Ureter (tissue), 1 donor: ENCODE measurements around the gene DDX1. TPM values are rescaled to one million over a fixed set of nuclear protein-coding genes. Genes with fewer than 3 reads are reported as not detected.

Experiments
- DNase-seq: peaks from one replicate; pipeline ENCODE4 v3.0.0-alpha.2; 2020; ENCODE audit warnings: low spot score
- total RNA-seq: library from RNA; stranded (reverse); gene quantifications from one replicate; pipeline ENCODE4 v1.2.4, GENCODE V29; 2023
- donor health status: DM: yes; HTN: yes; CAD: no.

DDX1 gene
- total RNA-seq, 1 donor from 2014 or later: 98.2 TPM

DNA sequence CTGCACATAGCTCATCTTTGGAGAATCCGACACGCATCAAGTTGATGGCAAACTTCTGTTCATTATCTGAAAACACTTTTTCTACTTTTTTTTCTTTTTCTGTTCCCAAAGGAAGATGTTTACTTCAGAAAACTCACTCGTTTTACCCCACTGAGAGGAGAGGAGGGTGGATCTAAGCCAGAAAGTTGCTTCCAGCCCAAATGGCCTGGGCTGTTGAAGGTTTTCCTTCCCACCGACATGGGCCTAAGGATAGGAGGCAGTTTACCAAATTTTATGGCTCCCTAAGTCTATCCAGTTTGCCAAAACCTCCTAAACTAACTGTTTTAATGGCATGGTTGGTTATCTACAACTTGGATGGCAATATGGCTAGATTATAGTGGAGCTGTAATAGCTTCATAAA, 70.4 kb downstream of the DDX1 start:
- no peak for DNase-seq

DNA sequence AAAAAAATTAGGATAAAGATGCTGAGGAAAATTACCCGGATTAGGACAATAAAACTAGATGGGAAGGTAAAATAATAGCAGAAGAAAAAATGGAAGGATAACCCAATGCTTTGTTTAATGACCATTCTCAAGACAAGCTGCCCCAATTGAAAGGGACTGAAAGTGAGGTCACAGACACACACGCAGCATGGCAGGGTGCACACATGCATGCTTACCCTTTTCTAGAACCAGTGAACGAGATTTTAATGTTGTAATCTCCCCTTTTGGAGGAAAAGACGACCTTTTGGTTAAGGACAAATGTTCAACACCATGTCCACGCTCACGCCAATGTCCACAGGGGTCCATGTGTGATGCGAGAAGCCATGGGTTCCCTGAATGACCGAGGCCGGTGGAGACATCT, 70.9 kb downstream of the DDX1 start:
- no peak for DNase-seq

DNA sequence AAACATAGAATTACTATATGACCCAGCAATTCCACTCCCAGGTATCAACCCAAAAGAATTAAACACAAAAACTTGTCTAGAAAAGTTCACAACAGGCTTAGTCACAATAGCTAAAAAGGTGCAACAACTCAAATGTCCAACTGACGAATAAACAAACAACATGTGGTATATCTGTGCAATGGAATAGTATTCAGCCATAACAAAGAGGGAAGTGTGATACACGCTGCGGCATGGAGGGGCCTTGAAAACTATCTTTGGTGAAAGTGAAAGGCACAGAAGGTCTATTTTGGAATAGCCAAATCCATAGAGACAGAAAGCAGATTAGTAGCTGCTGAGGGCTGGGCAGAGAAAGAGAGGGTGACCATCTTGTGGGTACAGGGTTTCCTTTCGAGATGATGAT, 72.1 kb downstream of the DDX1 start:
- no peak for DNase-seq

DNA sequence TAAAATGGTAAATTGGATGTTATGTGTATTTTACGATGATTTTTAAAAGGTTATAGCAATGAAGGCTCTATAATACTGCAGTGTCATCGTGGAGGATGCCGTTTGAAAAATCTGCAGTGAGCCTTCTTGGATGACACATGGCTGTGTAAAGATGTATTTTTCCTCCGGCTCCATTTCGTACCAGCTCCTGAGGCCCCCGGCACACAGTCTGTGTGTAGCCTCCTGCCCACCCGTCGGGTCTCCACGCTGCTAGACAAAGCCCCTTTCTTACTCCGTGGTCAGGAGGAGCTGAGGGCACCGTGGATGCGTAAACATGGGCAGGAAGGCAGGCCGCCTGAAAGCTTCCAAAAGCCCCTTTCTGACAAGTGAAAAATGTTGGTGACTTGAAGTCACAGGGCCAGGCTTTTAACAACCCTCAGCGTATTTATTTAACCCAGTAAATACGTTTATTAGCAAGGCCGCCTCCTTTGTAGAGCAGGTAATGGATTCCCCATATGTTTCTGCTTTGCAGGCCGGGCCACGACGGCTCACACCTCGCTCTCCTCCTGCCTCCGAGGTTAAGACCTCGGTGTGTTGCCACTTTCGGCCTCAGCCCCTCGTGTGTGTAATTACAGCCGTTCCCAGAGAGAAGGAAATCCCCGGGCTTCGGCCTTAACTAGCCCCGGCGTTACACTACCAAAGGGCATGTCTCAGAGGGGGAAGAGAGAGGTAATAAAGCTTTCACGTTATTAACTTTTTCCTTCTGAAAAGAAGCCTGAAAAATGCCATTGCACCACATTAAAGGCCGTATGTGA, 72.8 kb downstream of the DDX1 start:
- no peak for DNase-seq

DNA sequence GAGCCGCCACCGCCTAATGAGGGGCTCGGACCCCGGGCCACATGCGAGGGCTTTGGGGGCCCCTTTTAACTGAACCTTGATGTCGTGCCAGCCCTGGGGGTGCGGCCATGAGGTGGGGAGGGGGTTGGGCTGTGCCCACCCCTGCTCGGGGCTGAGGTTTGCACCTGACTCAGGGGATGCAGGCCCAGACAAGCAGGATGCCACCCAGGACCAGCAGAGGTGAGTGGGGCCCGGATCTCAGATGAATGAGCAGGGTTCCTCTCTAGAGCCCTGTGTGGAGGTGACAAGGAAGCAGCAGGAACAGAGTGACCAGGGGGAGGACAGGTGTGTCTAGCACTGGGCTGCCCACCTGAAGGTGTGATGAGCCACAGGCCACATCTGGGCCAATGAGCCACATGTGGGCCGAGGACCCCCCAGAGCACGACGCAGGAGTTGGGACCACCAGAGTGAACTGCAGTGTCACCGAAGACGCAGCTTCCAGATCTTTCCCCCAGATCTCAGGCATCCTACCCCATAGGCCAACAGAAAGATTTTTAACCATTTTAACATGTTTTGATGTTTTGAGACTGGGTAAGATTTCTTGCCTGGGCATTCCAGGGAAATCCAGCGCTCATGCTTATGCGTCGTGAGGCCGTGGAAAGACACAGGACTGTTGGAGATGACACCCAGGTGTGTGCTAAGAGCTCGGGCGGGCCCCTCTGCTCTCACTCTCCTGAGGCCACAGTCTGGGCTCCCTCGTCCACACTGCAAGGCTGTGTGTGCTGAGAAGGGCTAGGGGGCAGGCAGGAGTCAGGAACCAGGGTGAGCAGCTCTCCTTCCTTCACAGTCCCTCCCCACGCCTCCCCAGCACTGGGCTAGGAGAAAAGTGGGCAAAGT, 73.6 kb downstream of the DDX1 start:
- no peak for DNase-seq

DNA sequence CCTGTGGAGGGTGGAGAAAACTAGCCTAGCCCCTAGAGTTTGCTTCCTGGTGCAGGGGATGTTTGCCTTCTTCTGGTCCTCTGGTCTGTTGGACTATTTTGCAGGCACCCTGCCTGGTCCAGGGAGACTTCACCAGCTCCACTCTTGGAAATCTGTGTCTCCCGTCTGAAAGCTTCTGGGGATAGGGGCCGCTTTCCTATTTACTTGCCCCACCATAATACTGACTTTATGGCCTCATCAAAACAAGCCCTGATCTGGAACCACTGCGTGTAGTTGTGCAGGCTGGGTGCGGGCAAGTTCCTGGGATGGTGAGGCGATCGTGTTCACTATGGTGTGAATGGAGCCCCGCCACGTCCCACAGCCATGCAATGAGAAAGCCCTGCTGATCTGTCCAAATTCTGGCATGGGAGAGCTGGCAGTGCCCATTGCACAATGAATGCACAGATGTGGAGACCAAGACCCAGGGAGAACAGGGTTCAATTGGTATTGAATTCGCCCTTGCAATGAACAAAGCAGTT, 74.3 kb downstream of the DDX1 start:
- DNase-seq: no peak

DNA sequence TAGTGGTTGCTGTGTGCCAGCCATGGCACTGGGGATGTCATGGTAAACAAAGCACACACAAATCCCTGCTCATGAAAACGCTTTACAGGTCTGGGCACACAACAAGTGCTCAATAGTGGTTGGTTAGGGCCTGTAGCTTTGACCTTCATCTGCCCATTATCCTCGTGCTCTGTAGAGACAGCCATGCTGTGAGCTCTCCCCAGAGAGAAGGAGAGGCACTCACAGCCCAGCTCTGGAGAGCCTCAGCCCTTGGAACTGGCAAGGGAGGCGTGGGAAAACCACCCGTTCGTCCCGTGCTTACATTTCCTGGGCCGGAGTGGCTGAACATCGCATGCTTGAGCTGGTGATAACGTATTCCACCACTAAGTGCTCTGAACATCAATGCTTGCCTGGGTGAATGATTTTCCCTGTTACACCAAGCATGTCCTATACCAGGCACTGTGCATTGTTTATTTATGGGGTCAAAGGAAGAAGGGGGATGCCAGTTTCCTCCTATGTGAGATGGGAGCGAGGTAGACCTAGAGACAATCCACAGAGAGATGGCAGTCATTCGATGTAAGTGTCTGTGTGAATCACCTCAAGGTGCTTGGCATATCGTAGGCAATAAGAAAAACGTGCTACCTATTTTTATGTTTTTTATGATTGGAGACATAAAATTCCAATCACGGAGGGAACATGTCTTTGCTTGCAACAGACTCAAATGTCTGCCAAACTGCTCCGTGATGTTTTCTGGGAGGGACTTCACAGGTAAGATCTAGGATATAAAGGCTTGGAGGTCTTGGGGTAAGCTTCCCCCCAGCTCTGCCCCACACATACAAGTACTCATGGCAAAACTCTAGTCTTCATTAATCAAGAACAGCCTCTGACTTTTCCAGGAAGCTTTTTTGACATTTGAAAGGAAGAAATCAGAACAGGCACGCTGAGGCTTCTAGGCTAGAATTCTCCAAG, 75.5 kb downstream of the DDX1 start:
- DNase-seq: no peak

DNA sequence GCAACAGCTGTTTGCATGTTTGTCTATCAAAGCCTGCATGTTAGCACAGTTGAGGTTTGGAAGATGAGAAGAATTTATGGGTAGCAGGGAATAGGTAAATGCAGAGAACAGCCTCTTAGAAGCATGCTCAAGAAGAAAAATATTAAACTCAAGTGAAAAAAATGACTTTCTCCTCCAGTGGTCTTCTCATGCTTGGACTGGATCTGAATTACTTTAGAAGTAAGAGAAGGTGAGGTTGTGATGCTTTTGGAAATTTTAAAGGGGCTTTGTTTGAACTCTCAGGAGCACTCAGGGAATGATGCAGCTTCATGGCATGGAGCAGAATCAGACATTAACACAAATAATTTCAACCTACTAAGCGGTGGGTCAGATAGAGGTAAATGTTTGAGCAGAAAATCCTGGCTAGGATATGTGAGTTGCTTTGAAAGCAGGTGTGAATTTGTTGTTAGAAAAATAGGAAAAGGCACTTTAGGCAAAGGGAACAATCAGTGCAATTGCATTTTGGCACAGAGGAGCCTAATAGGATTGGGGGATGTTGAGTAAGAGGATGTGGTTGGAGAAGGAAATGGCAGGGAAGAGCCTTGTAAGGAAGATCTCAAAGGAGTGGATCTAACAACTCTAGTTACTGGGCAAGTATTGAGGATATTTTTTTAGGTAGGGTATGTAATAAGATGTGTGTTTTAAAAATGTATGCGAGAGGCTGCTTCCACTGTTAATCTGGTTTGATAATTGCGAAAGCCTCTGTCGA, 76.3 kb downstream of the DDX1 start:
- no peak for DNase-seq

DNA sequence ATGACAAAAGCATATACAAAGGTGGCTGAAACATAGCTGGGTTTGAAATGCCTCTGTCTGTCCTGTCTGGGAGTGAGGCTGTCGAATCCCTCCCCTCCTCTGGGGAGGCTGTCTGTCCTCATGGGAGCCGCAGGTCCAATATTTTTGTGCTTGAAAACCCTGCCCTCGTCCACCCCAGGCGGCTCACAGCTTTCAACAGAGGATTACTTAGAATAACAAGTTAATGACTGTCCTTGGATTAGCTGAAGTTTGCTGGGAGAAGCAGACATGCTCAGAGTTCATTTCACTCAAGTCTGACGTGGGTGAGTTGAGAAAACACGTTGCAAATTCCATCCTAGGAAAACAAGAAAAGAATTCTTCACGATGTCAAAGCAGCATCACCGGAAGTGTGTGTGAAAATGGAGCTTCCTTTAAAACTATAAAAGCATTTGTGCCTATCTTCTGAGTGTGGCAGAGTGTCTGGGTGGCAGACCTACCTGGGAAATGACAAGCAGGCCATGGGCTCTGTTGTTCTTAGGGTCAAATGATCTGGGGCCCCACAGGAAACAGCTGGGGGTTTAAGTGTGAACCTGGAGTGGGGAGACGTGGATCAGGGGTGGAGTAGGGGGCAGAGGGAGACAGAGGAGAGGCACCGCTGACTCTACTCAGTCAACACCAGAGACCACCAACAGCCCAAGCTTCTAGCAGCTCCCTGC, 77.1 kb downstream of the DDX1 start:
- DNase-seq: no peak

DNA sequence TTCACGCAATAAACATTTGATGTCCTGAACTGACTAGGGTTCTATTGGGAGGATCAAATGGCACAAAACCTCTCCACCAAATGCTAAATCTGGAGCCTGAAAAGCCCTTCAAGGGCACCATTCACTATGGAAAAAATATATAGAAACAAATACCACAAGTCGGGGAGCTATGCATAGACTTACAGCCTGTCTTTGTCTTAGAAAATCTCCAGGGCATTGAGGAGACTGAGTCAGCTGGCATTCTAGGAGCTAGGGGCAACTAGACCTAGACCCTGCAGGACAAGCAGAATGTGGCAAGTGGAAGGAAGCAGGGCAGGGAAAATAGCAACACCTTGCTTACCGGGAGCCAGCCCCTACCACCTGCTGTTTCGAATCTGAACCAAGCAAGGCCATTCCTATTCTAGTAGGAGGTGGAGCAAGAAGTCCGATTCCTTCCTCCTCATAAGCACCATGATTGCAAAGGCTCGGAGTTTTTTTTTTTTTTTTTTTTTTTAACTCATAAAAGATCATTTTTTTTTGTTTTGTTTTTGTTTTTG, 77.8 kb downstream of the DDX1 start:
- no peak for DNase-seq

DNA sequence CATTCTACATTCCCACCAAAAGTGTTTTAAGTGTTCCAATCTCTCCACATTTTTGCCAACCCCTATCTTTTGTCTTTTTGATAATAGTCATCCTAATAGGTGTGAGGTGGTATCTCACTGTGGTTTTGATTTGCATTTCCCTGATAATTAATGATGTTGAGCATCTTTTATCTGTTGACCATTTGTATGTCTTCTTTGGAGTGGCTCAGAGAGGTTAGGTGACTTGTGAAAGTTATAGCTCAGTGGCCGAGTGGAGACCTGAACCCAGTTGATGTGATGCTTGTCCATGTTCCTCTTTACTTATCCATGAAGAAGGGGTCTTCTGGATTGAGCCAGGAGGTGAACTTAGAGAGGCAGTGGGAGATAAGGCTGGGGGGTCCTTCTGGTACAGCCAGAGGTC, 78.8 kb downstream of the DDX1 start:
- DNase-seq: no peak

DNA sequence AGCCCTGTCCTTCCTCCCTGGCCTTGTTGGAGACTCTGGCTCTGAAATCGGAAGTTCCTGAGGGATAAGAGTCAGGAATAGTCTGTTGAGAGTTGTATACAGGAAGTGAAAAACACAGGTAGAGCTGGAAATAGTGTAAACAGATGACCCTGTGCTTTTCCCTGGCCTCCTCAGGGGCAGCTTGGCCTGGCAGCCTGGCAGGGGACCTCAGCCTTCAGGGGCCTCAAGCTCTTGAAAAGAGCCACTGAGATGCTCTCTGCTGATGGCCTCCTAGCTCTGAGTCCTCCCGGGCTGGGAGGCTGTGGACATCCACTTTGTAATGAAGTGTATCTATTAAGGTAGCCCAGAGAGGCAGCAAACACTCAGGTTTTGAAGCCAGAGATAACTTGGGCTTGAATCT, 79.3 kb downstream of the DDX1 start:
- DNase-seq: no peak

DNA sequence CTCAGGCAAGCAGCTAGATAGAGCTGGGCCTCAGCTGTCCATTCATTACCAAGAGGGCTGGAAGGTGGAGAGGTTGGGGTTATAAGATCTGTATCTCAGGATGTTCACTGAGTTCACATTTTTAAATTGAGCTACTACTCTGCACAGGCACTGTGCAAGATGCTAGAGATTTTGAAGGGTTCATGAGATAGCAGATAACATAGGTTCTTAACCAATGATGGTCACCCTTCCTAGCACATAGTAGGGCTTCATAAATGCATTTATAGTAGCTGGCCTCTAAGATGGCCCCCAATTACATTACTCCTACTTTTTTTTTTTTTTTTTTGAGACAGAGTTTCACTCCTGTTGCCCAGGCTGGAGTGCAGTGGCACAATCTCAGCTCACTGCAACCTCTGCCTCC, 79.7 kb downstream of the DDX1 start:
- no peak for DNase-seq

DNA sequence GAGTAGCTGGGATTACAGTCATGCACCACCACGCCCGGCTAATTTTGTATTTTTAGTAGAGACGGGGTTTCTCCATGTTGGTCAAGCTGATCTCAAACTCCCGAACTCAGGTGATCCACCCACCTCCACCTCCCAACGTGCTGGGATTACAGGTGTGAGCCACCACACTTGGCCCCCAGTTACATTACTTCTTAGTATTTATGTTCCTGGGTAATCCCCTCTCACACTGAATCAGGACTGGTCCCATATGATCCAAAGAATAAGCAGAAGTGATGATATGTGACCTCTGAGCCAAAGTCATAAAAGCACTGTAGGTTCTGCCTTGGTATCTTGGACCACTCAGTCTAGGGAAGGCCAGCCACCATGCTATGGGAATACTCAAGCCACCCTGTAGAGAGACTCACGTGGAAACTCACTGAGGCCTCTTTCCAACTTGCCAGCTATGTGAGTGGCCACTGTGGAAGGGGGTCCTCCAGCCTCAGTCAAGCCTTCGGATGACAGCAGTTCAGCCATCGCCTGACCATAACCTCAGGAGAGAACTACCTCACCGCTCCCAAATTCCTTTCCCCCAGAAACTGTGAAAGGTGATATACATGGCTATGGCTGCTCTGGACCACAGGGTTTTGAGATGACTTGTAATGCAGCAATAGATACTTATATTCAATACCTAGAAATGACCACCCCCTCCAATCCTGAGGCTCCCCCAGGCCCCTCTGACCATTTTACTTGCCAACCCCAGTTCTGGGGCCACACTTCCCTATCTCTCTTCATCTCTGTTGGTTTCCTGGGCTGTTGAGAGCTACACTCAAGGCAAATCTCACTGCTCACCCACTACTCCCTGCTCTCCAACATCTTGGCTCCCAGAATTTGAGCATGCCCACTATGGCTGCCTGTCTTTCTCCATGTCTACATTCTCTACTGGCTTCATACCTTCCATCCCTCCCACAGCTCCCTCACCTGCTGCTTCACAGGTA, 80.5 kb downstream of the DDX1 start:
- DNase-seq: no peak

DNA sequence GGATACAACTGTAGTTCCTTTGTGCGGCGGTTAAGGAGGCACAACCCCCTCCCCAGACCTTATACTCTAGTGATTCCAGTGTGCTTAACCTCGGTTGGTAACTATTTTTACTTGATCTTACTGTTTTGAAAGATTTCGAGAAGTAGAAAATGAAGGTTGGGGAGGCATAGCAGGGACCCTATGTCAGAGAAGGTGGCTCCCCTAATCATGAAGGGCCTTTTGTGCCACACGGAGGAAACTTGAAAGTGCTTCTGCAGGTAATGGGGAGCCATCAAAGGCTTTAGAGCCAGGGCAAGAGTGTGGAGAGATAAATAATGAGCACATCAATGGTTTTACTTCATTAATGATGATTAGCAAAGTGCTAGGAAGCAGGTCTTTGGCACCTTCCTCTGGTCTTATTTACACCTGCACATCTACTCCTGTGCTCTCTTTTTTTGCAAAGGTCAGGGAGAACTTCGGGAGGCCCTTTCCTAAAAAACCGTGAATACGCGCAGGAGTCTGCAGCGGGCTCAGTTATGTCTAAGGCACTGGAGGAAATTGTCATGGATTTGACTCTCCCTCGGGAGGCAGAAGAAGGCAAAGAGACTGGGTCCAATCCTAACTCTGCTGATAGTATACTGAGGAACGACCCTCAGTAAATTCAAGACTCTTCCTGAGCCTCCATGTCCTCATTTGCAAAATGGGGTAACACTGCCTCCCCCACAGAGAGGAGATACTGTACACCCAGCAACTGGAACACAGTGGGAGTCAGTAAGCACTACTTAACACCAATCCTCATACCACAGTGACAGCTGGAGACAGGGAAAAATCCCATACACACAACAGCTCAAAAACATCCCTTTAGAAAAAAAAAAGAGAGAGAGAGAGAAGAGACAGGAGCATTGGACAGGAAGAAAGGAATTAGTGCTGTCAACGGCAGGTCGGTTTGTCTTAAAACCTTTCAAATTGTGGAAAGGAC, 81.6 kb downstream of the DDX1 start:
- DNase-seq: no peak

DNA sequence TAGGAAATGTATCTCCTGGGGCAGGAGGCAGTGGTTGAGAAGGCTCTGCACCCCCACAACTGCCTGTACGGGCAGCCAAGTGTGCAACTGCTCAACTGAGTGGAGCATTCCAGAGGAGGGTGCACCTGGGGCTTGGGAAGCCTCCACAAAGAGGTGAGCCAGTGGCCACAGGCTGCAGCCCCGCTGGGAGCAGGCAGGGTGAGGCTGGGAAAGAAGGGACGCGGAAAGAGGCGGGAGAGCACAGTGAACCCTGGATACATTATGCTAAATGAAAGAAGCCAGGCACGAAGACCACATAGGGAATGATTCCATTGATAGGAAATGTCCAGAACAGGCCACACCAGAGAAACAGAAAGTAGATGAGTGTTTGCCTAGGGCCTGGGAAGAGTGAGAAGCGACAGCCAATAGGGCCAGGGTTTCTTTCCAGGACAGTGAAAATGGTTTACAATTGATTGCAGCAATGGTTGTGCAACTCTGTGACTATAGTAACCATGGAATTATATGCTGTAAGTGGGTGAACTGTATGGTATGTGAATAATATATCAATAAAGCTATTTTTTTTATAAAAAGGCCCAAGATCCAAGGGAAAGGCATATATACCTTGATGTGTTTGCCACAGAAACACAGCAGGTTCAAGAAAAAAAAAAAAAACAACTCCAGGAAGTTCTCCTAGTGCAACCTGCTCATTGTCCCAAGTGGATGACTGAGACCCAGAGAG, 82.4 kb downstream of the DDX1 start:
- no peak for DNase-seq
